Neural progenitor cell (in vitro differentiated cells): ENCODE data around the gene CHCT1. TPM values are rescaled to one million over a fixed set of nuclear protein-coding genes. Genes with fewer than 3 reads are reported as not detected.

Source experiments
- DNase-seq: peaks from one replicate; pipeline ENCODE4 v3.0.0-alpha.2; 2016; ENCODE audit warnings: low spot score
- H2AFZ ChIP-seq: fragments of 200-600 bp; sonication (generic); replicated peaks from 2 replicates; pipeline ENCODE4 v1.6.1; 2016; ENCODE audit warnings: antibody characterized with exemption
- H3F3A ChIP-seq: fragments of 200-600 bp; sonication (generic); 2 replicates; pipeline ENCODE4 v1.6.1; 2016; ENCODE audit warnings: antibody characterized with exemption, low read depth
- H3K27ac ChIP-seq: fragments of 200-600 bp; sonication (generic); 2 replicates; pipeline ENCODE4 v1.5.1; 2016; ENCODE audit warnings: mild to moderate bottlenecking
- H3K27me3 ChIP-seq: fragments of 200-600 bp; sonication (generic); 2 replicates; pipeline ENCODE4 v1.6.1; 2016; ENCODE audit warnings: mild to moderate bottlenecking, moderate library complexity
- H3K36me3 ChIP-seq: fragments of 200-600 bp; sonication (generic); 2 replicates; pipeline ENCODE4 v1.5.1; 2016
- H3K4me1 ChIP-seq: fragments of 200-600 bp; sonication (generic); 2 replicates; pipeline ENCODE4 v1.6.1; 2016; ENCODE audit warnings: mixed run types
- H3K4me2 ChIP-seq: fragments of 200-600 bp; sonication (generic); 2 replicates; pipeline ENCODE4 v1.6.1; 2016
- H3K4me3 ChIP-seq: fragments of 200-600 bp; sonication (generic); 2 replicates; pipeline ENCODE4 v1.5.1; 2016
- H3K79me2 ChIP-seq: fragments of 200-600 bp; sonication (generic); 2 replicates; pipeline ENCODE4 v1.6.1; 2016; ENCODE audit warnings: low read depth
- H3K9ac ChIP-seq: fragments of 200-600 bp; sonication (generic); 2 replicates; pipeline ENCODE4 v1.6.1; 2016
- H3K9me3 ChIP-seq: fragments of 200-600 bp; sonication (generic); 2 replicates; pipeline ENCODE4 v1.5.1; 2016; ENCODE audit warnings: low read depth
- H4K20me1 ChIP-seq: fragments of 200-600 bp; sonication (generic); 2 replicates; pipeline ENCODE4 v1.6.1; 2016; ENCODE audit warnings: low read depth
- H3K27ac Mint-ChIP-seq: 3 replicates; pipeline ENCODE4 v1.8.0; 2021; ENCODE audit warnings: mixed read lengths
- H3K27me3 Mint-ChIP-seq: 2 replicates; pipeline ENCODE4 v1.8.0; 2022; ENCODE audit warnings: low read depth, mild to moderate bottlenecking, inconsistent platforms, moderate library complexity, mixed read lengths; ENCODE audit not compliant: insufficient read depth
- H3K36me3 Mint-ChIP-seq: 3 replicates; pipeline ENCODE4 v1.8.0; 2021; ENCODE audit warnings: mixed read lengths
- H3K4me1 Mint-ChIP-seq: 3 replicates; pipeline ENCODE4 v1.8.0; 2021; ENCODE audit warnings: mixed read lengths
- H3K4me3 Mint-ChIP-seq: 3 replicates; pipeline ENCODE4 v1.8.0; 2021; ENCODE audit warnings: mild to moderate bottlenecking, moderate library complexity, mixed read lengths
- H3K9me3 Mint-ChIP-seq: 3 replicates; pipeline ENCODE4 v1.8.0; 2020; ENCODE audit warnings: mixed read lengths
- CTCF ChIP-seq: fragments of 200-600 bp; sonication (generic); IDR thresholded peaks from 2 replicates; pipeline ENCODE4 v1.5.1; 2017; ENCODE audit warnings: antibody characterized with exemption, mild to moderate bottlenecking
- EZH2 ChIP-seq: fragments of 200-600 bp; sonication (generic); IDR thresholded peaks from 2 replicates; pipeline ENCODE4 v1.6.1; 2017; ENCODE audit warnings: antibody characterized with exemption, mild to moderate bottlenecking, moderate library complexity
- EZH2phosphoT487 ChIP-seq: fragments of 200-600 bp; sonication (generic); IDR thresholded peaks from 2 replicates; pipeline ENCODE4 v1.6.1; 2017; ENCODE audit warnings: antibody characterized with exemption
- total RNA-seq: library from RNA; depleted of rRNA; stranded (reverse); fragments of >200 nt; gene quantifications from 2 replicates; pipeline ENCODE4 v1.2.3, GENCODE V29; 2015; ENCODE audit warnings: low replicate concordance

Gene CHCT1
- total RNA-seq, 1 donor from 2014 or later, result not detected

- H3K79me2 ChIP-seq, result peaks cover 36% of the 10 kb centered on the region
- DNase-seq, result peak; percentile 14
- H3K4me1 ChIP-seq, result peaks cover 24% of the 10 kb centered on the region
- no peaks in the 10 kb centered on the region for H3K9me3 ChIP-seq
- Mint-ChIP-seq H3K36me3 (no peaks in the 10 kb centered on the region), H3K27ac (peak overlapping the region; percentile 98), H3K9me3 (no peaks in the 10 kb centered on the region), H3K4me1 (peaks cover 37% of the 10 kb centered on the region), H3K27me3 (peaks cover 12% of the 10 kb centered on the region), H3K4me3 (peak overlapping the region; percentile 94)
- H3K4me3 ChIP-seq, result peak overlapping the region; percentile 87
- H2AFZ ChIP-seq, result peak overlapping the region; percentile 76
- H3K36me3 ChIP-seq, result no peaks in the 10 kb centered on the region
- no peak for TF ChIP-seq CTCF
- no peak for TF ChIP-seq EZH2
- TF ChIP-seq EZH2phosphoT487, result no peak
- no peaks in the 10 kb centered on the region for H3K27me3 ChIP-seq
- peak overlapping the region; percentile 4 for H3K9ac ChIP-seq
- H3F3A ChIP-seq, result peaks cover 32% of the 10 kb centered on the region
- H4K20me1 ChIP-seq, result peaks cover 28% of the 10 kb centered on the region
- peak overlapping the region; percentile 94 for H3K27ac ChIP-seq
- peak overlapping the region; percentile 94 for H3K4me2 ChIP-seq
Observed at GRCh38 chr17:60392845-60393702, 29.2 kb upstream of the CHCT1 start.

GRCh38 chr17:60393840-60394723, 28.2 kb upstream of the CHCT1 start:
- Mint-ChIP-seq H3K4me3 (no peak overlapping the region), H3K9me3 (no peaks in the 10 kb centered on the region), H3K27ac (no peak overlapping the region), H3K27me3 (peaks cover 12% of the 10 kb centered on the region), H3K36me3 (no peaks in the 10 kb centered on the region), H3K4me1 (peaks cover 27% of the 10 kb centered on the region)
- Histone ChIP-seq H2AFZ (no peak overlapping the region), H3K27me3 (no peaks in the 10 kb centered on the region), H3K9me3 (no peaks in the 10 kb centered on the region), H3K9ac (no peak overlapping the region), H3K4me3 (no peak overlapping the region), H3K4me1 (peaks cover 18% of the 10 kb centered on the region), H3K36me3 (no peaks in the 10 kb centered on the region), H3F3A (peaks cover 32% of the 10 kb centered on the region), H3K79me2 (peaks cover 26% of the 10 kb centered on the region), H3K4me2 (no peak overlapping the region), H3K27ac (no peak overlapping the region), H4K20me1 (peaks cover 20% of the 10 kb centered on the region)
- peak; percentile 6 for DNase-seq
- TF ChIP-seq EZH2 (no peak), EZH2phosphoT487 (no peak), CTCF (no peak)

- H2AFZ ChIP-seq, result no peak overlapping the region
- peaks cover 12% of the 10 kb centered on the region for H3K27me3 Mint-ChIP-seq
- no peak overlapping the region for H3K4me3 ChIP-seq
- no peak for DNase-seq
- H3K4me1 ChIP-seq, result peaks cover 11% of the 10 kb centered on the region
- H3K79me2 ChIP-seq, result peaks cover 11% of the 10 kb centered on the region
- no peaks in the 10 kb centered on the region for H3K9me3 ChIP-seq
- TF ChIP-seq CTCF, result no peak
- no peak for TF ChIP-seq EZH2
- TF ChIP-seq EZH2phosphoT487, result no peak
- H3K36me3 Mint-ChIP-seq, result no peaks in the 10 kb centered on the region
- H3K9ac ChIP-seq, result no peak overlapping the region
- H3K4me3 Mint-ChIP-seq, result no peak overlapping the region
- H3K4me2 ChIP-seq, result no peak overlapping the region
- peaks cover 18% of the 10 kb centered on the region for H3K4me1 Mint-ChIP-seq
- no peaks in the 10 kb centered on the region for H3K27me3 ChIP-seq
- no peaks in the 10 kb centered on the region for H3K36me3 ChIP-seq
- H3K27ac ChIP-seq, result no peak overlapping the region
- H3K27ac Mint-ChIP-seq, result no peak overlapping the region
- H4K20me1 ChIP-seq, result peaks cover 6% of the 10 kb centered on the region
- peaks cover 28% of the 10 kb centered on the region for H3F3A ChIP-seq
- no peaks in the 10 kb centered on the region for H3K9me3 Mint-ChIP-seq
Observed at GRCh38 chr17:60395508-60396065, 26.7 kb upstream of the CHCT1 start.
